Vagina (tissue), 2 donors: ENCODE measurements around the gene PDK1.

ENCODE experiments used
- CTCF ChIP-seq, 3 experiments: fragments of 450-650 bp in 2 of 3; fragments of 200-600 bp in 1 of 3; sonication (generic) in 1 of 3; IDR thresholded peaks; one replicate each; pipeline ENCODE4 v1.5.1; 2017 to 2019; ENCODE audit warnings: antibody characterized with exemption in 3 of 3, mild to moderate bottlenecking in 2 of 3, moderate library complexity in 2 of 3
- POLR2A ChIP-seq, 2 donors: fragments of 450-650 bp; IDR thresholded peaks; one replicate each; pipeline ENCODE4 v1.6.1; 2017; ENCODE audit warnings: antibody characterized with exemption in 2 of 2, mild to moderate bottlenecking in 2 of 2, moderate library complexity in 2 of 2
- POLR2AphosphoS5 ChIP-seq, 2 donors: sonication (generic); formaldehyde crosslinking; IDR thresholded peaks; one replicate each; pipeline ENCODE4 v1.9.0; 2017; ENCODE audit warnings: antibody characterized with exemption in 2 of 2, mild to moderate bottlenecking in 2 of 2, low read depth in 1 of 2; ENCODE audit not compliant: insufficient read depth in 1 of 2

DNA sequence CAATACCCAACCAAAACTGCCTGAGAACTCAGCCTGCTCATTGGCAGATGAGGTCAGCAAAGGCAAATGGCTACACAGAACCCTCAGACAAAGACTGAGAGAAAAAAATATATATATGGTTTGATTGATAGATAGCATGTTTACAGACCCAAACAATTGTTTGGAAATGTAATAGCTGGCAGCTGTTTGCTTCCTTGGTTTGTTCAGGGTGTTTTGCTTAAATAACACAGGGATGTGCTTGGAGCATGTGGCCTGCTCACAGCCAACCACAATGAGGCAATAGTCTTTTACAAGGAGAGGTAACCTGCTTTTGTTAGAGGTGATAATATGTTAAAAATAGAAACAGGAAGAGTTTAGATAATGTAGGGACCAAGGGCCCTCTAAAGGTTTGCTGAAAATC is 84.5 kb downstream of the PDK1 start:
- no peak for TF ChIP-seq CTCF (IDR thresholded peaks at IDR 0.05)
- no peak for TF ChIP-seq POLR2A (IDR thresholded peaks at IDR 0.05)
- no peak for TF ChIP-seq POLR2AphosphoS5 (IDR thresholded peaks at IDR 0.05; ENCODE audit: insufficient read depth in 1 of 2, low read depth in 1 of 2)
